Gastrocnemius medialis (tissue), 4 donors: Measurements from ENCODE around the gene PAPSS2.

Source experiments
- POLR2A ChIP-seq, 2 donors: fragments of 450-650 bp; IDR thresholded peaks; one replicate each; pipeline ENCODE4 v1.6.1; 2017; ENCODE audit warnings: antibody characterized with exemption in 2 of 2, mild to moderate bottlenecking in 2 of 2, moderate library complexity in 2 of 2
- TF ChIP-seq, protein P1 (sequence below), 5 experiments: fragments of 450-650 bp in 3 of 5; fragments of 200-600 bp in 2 of 5; sonication (generic) in 2 of 5; IDR thresholded peaks in 4 of 5; conservative IDR thresholded peaks in 1 of 5; 1 replicate in 4 of 5; 2 replicates in 1 of 5; pipeline ENCODE4 v1.5.1; 2016 to 2019; ENCODE audit warnings: antibody characterized with exemption in 5 of 5, mild to moderate bottlenecking in 3 of 5, moderate library complexity in 3 of 5

DNA sequence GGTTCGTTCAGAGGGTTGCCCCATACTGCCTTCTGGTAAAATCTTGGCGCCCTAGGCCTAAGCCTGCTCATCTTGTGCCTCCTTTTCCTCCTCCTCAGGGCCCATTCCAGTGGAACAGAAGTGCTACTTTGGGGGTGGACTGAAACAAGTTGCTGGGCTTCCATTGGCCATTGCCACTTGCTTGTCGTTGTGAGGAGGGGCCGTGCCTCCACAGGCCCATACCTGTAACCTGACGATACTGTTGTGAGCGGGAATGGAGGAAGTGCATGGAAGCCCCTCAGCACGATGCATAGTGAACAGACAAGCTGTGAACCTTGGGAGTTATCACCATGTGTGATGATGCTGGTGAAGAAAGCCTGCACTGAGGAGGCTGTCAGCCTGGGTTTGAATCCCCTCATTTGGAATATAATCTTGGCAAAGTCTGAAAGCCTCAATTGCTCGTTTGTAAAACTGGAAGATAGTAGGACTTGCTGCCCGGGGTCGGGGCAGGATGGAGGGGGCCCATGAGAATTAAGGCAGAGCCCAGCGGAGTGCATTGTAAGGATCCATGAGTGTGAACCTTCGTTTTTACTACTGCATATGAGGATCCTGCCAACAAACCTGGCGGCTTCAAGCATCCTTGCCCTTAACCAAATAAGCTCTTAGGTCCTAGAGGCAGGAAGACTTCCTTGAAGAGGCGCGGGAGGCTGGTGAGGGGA is 671 bp upstream of the PAPSS2 start:
- TF ChIP-seq, protein P1, sequence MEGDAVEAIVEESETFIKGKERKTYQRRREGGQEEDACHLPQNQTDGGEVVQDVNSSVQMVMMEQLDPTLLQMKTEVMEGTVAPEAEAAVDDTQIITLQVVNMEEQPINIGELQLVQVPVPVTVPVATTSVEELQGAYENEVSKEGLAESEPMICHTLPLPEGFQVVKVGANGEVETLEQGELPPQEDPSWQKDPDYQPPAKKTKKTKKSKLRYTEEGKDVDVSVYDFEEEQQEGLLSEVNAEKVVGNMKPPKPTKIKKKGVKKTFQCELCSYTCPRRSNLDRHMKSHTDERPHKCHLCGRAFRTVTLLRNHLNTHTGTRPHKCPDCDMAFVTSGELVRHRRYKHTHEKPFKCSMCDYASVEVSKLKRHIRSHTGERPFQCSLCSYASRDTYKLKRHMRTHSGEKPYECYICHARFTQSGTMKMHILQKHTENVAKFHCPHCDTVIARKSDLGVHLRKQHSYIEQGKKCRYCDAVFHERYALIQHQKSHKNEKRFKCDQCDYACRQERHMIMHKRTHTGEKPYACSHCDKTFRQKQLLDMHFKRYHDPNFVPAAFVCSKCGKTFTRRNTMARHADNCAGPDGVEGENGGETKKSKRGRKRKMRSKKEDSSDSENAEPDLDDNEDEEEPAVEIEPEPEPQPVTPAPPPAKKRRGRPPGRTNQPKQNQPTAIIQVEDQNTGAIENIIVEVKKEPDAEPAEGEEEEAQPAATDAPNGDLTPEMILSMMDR (IDR thresholded peaks at IDR 0.05 in 4 of 5, conservative IDR thresholded peaks at IDR 0.05 in 1 of 5), result no peak
- TF ChIP-seq POLR2A (IDR thresholded peaks at IDR 0.05), result no peak
